ENCODE measurements around the gene CEBPG. TPM values are rescaled to one million over a fixed set of nuclear protein-coding genes. Genes with fewer than 3 reads are reported as not detected.

CEBPG gene
- total RNA-seq, 3 donors from 2014 or later, result 47.8 to 68.5 (median 58.2) TPM

GRCh38 chr19:33332248-33332647 is 41.3 kb upstream of the CEBPG start:
- DNase-seq, result no peak
- Histone ChIP-seq H3K36me3 (ENCODE audit: low read depth) (no peaks in the 10 kb centered on the region), H3K9me3 (no peaks in the 10 kb centered on the region), H3K4me1 (ENCODE audit: low read depth) (no peaks in the 10 kb centered on the region), H3K4me3 (no peak overlapping the region)
- TF ChIP-seq CTCF (IDR thresholded peaks at IDR 0.05), result no peak
- intact Hi-C loops (cut with DNase I, micrococcal nuclease), result no loop called here
- peak; percentile 17 for ATAC-seq

DNA sequence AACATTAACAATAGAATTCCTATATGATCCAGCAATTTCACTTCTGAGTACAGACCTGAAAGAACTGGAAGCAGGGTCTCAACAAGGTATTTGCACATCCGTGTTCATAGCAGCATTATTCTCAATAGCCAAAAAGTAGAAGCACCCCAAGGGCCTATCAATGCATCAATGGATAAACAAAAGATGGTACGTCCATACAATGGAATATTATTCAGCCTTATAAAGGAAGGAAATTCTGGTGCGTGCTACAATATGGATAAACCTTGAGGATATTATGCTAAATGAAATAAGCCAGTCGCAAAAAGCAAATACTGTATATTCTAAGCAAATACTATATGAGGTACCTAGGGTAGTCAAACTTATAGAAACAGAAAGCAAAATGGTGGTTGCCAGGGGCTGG is 40.4 kb upstream of the CEBPG start:
- no peak for ATAC-seq
- no peaks in the 10 kb centered on the region for H3K9me3 ChIP-seq
- DNase-seq, result no peak
- no peaks in the 10 kb centered on the region for H3K4me1 ChIP-seq (ENCODE audit: low read depth)
- no peak for TF ChIP-seq CTCF (IDR thresholded peaks at IDR 0.05)
- intact Hi-C loops (cut with DNase I, micrococcal nuclease), result no loop called here
- H3K36me3 ChIP-seq (ENCODE audit: low read depth), result no peaks in the 10 kb centered on the region
- no peak overlapping the region for H3K4me3 ChIP-seq

- no peaks in the 10 kb centered on the region for H3K9me3 ChIP-seq
- H3K36me3 ChIP-seq (ENCODE audit: low read depth), result no peaks in the 10 kb centered on the region
- DNase-seq (no peak), ATAC-seq (no peak)
- intact Hi-C loops (cut with DNase I, micrococcal nuclease), result no loop called here
- H3K4me1 ChIP-seq (ENCODE audit: low read depth), result no peaks in the 10 kb centered on the region
- TF ChIP-seq CTCF (IDR thresholded peaks at IDR 0.05), result no peak
- H3K4me3 ChIP-seq, result no peak overlapping the region
These were observed 39.9 kb upstream of the CEBPG start for GRCh38 chr19:33333642-33334041.

- intact Hi-C loops (cut with DNase I, micrococcal nuclease), result no loop called here
- DNase-seq, result no peak
- H3K4me1 ChIP-seq (ENCODE audit: low read depth), result no peaks in the 10 kb centered on the region
- H3K9me3 ChIP-seq, result no peaks in the 10 kb centered on the region
- H3K36me3 ChIP-seq (ENCODE audit: low read depth), result no peaks in the 10 kb centered on the region
- no peak for ATAC-seq
- no peak for TF ChIP-seq CTCF (IDR thresholded peaks at IDR 0.05)
- no peak overlapping the region for H3K4me3 ChIP-seq
These were observed 39.2 kb upstream of the CEBPG start for GRCh38 chr19:33334271-33334670.

- H3K4me3 ChIP-seq, result no peak overlapping the region
- TF ChIP-seq CTCF (IDR thresholded peaks at IDR 0.05), result no peak
- no peaks in the 10 kb centered on the region for H3K9me3 ChIP-seq
- no peaks in the 10 kb centered on the region for H3K4me1 ChIP-seq (ENCODE audit: low read depth)
- H3K36me3 ChIP-seq (ENCODE audit: low read depth), result no peaks in the 10 kb centered on the region
- intact Hi-C loops (cut with DNase I, micrococcal nuclease), result no loop called here
- ATAC-seq (no peak), DNase-seq (no peak)
These were observed 38.1 kb upstream of the CEBPG start for GRCh38 chr19:33335446-33335845.

Measured in mucosa of descending colon (tissue), 3 donors.